Measurements from ENCODE around the gene KLF15. TPM values are rescaled to one million over a fixed set of nuclear protein-coding genes. Genes with fewer than 3 reads are reported as not detected.

Gene KLF15
- total RNA-seq, 1 experiment from 2014 or later, result 3.3 TPM

- ChIA-PET CTCF (no interaction called here), RAD21 (ENCODE audit: low non-redundant PET in 1 of 2, low total read pairs in 2 of 2, uncharacterized antibody in 2 of 2, unreplicated experiment in 2 of 2) (no interaction called here), POLR2A (no interaction called here)
- peaks cover 10 to 30% of the 10 kb centered on the region in 2 experiments; a peak in 3 of 4 replicates for H3K4me1 ChIP-seq (ENCODE audit: control insufficient read depth in 1 of 2, insufficient read depth in 2 of 2, low read length in 2 of 2)
- no peaks in the 10 kb centered on the region for H3K36me3 ChIP-seq (ENCODE audit: control insufficient read depth in 1 of 2, insufficient read depth in 2 of 2, low read length in 2 of 2)
- H3K4me2 ChIP-seq (ENCODE audit: low read length), result peak overlapping the region; percentile 99
- intact Hi-C loops (cut with micrococcal nuclease), result no loop called here
- H3K27ac ChIP-seq (ENCODE audit: low read depth, low read length), result peak overlapping the region; percentile 20; the same call in 1 of the 2 replicates
- peak overlapping the region; percentile 65 for H3K9ac ChIP-seq (ENCODE audit: low read length)
- peak overlapping the region; percentile 50 for H2AFZ ChIP-seq (ENCODE audit: low read depth, low read length, poor library complexity, severe bottlenecking)
- H3K9me3 ChIP-seq (ENCODE audit: control insufficient read depth in 1 of 2, insufficient read depth in 1 of 2, low read depth in 1 of 2, low read length in 2 of 2), result no peaks in the 10 kb centered on the region
- BruUV-seq (replicated peaks), result TSS peak; percentile 53
- H3K4me3 ChIP-seq (replicated peaks in 1 of 2; ENCODE audit: low read depth in 1 of 2, low read length in 2 of 2), result peak overlapping the region in 1 of 2 experiments; percentile 68; a peak in 3 of 4 replicates
- TF ChIP-seq ZBTB33 (IDR thresholded peaks at IDR 0.05; ENCODE audit: extremely low read depth, insufficient replicate concordance, low read length) (no peak), ZFX (IDR thresholded peaks at IDR 0.05) (no peak), ELF1 (IDR thresholded peaks at IDR 0.05; ENCODE audit: borderline replicate concordance, low read depth) (no peak), SIN3A (IDR thresholded peaks at IDR 0.05; ENCODE audit: low read depth) (no peak), CTCF (IDR thresholded peaks at IDR 0.05 in 2 of 3, conservative IDR thresholded peaks at IDR 0.05 in 1 of 3; ENCODE audit: borderline replicate concordance in 1 of 3, insufficient read depth in 1 of 3, low read depth in 2 of 3, low read length in 2 of 3) (no peak), RAD21 (IDR thresholded peaks at IDR 0.05; ENCODE audit: low read depth) (no peak), CEBPB (IDR thresholded peaks at IDR 0.05; ENCODE audit: low read depth) (no peak), POLR2A (IDR thresholded peaks at IDR 0.05; ENCODE audit: borderline replicate concordance, extremely low read depth, insufficient read depth, insufficient read length) (no peak), EGR1 (IDR thresholded peaks at IDR 0.05; ENCODE audit: low read depth) (no peak), EZH2 (IDR thresholded peaks at IDR 0.05) (no peak)
- TF ChIP-seq, protein P1, sequence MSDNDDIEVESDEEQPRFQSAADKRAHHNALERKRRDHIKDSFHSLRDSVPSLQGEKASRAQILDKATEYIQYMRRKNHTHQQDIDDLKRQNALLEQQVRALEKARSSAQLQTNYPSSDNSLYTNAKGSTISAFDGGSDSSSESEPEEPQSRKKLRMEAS (IDR thresholded peaks at IDR 0.05), result no peak
- TF ChIP-seq, protein P2, sequence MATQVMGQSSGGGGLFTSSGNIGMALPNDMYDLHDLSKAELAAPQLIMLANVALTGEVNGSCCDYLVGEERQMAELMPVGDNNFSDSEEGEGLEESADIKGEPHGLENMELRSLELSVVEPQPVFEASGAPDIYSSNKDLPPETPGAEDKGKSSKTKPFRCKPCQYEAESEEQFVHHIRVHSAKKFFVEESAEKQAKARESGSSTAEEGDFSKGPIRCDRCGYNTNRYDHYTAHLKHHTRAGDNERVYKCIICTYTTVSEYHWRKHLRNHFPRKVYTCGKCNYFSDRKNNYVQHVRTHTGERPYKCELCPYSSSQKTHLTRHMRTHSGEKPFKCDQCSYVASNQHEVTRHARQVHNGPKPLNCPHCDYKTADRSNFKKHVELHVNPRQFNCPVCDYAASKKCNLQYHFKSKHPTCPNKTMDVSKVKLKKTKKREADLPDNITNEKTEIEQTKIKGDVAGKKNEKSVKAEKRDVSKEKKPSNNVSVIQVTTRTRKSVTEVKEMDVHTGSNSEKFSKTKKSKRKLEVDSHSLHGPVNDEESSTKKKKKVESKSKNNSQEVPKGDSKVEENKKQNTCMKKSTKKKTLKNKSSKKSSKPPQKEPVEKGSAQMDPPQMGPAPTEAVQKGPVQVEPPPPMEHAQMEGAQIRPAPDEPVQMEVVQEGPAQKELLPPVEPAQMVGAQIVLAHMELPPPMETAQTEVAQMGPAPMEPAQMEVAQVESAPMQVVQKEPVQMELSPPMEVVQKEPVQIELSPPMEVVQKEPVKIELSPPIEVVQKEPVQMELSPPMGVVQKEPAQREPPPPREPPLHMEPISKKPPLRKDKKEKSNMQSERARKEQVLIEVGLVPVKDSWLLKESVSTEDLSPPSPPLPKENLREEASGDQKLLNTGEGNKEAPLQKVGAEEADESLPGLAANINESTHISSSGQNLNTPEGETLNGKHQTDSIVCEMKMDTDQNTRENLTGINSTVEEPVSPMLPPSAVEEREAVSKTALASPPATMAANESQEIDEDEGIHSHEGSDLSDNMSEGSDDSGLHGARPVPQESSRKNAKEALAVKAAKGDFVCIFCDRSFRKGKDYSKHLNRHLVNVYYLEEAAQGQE (IDR thresholded peaks at IDR 0.05; ENCODE audit: low read depth), result no peak
- no peaks in the 10 kb centered on the region for H3K79me2 ChIP-seq (ENCODE audit: insufficient read depth, low read length)
- no peaks in the 10 kb centered on the region for H4K20me1 ChIP-seq (ENCODE audit: insufficient read depth)
- peaks cover 6% of the 10 kb centered on the region; the same call in 1 of the 2 replicates for H3K27me3 ChIP-seq (ENCODE audit: insufficient read depth, low read length)
- no peak for ATAC-seq
- no peak for DNase-seq (ENCODE audit: low read depth, low spot score)
- H3K9me2 ChIP-seq (ENCODE audit: insufficient read depth), result no peaks in the 10 kb centered on the region
Observed at GRCh38 chr3:126355251-126355650, 2.0 kb downstream of the KLF15 start.

Measured in HCT116 (cell line).